ENCODE measurements around the gene GFPT2.

GFPT2 gene

DNA sequence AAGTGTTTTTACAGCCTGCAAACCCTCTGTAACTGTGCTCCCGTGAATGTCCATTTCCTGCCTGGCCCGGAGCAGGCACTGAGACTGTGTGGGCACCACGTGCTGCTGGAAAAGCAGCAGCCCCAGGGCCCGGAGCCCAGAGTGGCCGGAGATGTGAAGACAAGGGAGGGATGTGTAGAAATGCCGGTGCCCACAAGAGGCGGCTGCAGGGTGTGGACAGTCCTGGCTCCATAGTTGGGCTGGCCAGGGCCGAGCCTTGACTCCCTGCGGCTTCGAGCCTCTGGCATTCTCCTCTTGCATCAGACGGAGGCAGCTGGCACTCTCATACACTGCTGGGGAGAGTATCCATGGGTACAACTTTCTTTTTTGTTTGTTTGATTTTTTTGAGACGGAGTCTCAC lies 13.2 kb upstream of the GFPT2 start:
- POLR2A ChIA-PET = no interaction called here
- CTCF ChIA-PET = no interaction called here
- TF ChIP-seq, protein P1, sequence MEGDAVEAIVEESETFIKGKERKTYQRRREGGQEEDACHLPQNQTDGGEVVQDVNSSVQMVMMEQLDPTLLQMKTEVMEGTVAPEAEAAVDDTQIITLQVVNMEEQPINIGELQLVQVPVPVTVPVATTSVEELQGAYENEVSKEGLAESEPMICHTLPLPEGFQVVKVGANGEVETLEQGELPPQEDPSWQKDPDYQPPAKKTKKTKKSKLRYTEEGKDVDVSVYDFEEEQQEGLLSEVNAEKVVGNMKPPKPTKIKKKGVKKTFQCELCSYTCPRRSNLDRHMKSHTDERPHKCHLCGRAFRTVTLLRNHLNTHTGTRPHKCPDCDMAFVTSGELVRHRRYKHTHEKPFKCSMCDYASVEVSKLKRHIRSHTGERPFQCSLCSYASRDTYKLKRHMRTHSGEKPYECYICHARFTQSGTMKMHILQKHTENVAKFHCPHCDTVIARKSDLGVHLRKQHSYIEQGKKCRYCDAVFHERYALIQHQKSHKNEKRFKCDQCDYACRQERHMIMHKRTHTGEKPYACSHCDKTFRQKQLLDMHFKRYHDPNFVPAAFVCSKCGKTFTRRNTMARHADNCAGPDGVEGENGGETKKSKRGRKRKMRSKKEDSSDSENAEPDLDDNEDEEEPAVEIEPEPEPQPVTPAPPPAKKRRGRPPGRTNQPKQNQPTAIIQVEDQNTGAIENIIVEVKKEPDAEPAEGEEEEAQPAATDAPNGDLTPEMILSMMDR (IDR thresholded peaks at IDR 0.05; ENCODE audit: control extremely low read depth, extremely low read depth, low read depth, missing control alignments) = no peak
- DNase-seq (ENCODE audit: extremely low spot score) = no peak

DNA sequence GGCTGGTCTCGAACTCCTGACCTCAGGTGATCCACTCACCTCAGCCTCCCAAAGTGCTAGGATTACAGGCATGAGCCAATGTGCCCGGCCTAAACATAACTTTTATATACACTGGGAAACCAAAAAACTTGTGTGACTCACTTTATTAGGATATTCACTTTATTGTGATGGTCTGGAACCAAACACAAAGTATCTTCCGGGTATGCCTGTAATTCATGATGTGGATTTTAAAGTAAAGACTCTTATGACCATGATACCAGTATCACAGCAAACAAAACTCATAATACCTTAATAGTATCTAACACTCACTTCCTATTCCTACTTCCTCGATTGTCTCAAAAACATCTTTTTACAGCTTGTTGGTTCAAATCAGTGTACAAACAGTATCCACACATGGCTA lies 12.7 kb upstream of the GFPT2 start:
- ChIA-PET POLR2A (no interaction called here), CTCF (no interaction called here)
- TF ChIP-seq, protein P1 (IDR thresholded peaks at IDR 0.05; ENCODE audit: control extremely low read depth, extremely low read depth, low read depth, missing control alignments) = no peak
- no peak for DNase-seq (ENCODE audit: extremely low spot score)

DNA sequence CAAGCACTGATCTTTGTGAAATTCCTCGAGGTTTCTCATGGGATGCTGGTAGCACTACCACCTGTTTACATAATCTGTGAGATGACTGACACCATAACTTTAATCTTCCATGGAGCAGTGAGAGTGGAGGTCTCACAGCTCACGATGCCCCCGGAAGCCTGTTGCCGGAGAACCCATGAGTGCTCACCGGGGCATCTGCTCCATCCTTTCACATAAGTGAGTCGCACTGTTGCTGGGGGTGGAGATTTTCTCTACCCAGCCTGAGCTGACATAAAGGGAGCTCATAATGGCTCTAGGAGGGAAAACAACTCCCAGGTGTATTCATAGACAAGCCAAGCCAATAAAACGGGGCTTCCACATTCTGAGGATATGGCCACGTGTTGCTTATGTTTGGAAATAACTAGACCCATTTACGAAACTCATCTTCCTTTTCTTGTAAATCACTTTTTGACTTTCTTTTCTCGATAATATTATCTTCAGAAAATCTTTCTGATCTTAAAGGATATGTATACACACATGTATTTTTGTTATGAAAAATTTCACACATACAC lies 11.2 kb upstream of the GFPT2 start:
- POLR2A ChIA-PET = no interaction called here
- DNase-seq (ENCODE audit: extremely low spot score) = no peak
- CTCF ChIA-PET = interaction anchor here (1.5 kb wide), 1 partner anchor 36 kb away, joined by 3 read pairs; no protein-coding TSS in a partner anchor
- TF ChIP-seq, protein P1 (IDR thresholded peaks at IDR 0.05; ENCODE audit: control extremely low read depth, extremely low read depth, low read depth, missing control alignments) = no peak

DNA sequence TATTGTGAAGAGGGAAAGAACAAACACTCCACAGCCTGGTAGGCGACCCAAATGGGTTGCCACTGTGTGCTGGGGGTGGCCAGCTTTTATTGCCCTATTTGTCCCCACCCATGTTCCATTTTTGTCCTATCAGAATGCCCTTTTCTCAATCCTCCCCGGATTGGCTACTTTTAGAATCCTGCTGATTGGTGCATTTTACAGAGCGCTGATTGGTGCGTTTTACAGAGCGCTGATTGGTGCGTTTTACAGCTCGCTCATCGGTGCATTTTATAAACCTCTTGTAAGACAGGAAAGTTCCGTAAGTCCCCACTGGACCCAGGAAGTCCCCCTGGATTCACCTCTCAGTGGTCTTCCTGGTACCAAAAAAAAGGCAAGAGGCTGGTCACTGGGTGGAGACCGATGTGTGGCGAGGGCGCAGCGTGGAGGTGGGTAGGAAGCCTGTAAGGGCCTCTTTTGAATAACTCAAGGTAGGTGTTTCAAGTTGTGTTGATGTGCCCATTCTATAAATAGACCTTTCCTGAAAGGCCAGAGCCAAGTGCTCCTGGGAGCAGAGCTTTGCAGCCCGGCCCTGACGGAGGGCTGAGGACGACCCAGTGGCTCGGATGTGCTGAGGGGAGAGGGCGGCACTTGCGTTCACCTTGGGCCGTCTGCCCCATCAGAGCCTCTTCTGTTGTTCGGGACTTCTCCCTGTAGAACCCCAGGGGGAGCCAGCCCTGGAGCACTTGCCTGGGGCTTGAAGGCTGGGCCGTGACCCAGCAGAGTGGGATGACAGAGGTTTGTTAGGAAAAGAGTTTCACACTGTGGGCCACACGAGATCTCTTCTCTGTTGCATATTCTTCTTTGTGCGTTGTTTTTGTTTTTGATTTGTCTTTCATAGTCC lies 7.2 kb upstream of the GFPT2 start:
- ChIA-PET POLR2A (no interaction called here), CTCF (interaction anchor here (1.0 kb wide), 1 partner anchor 32 kb away, joined by 3 read pairs; no protein-coding TSS in a partner anchor)
- TF ChIP-seq, protein P1 (IDR thresholded peaks at IDR 0.05; ENCODE audit: control extremely low read depth, extremely low read depth, low read depth, missing control alignments) = no peak
- no peak for DNase-seq (ENCODE audit: extremely low spot score)

DNA sequence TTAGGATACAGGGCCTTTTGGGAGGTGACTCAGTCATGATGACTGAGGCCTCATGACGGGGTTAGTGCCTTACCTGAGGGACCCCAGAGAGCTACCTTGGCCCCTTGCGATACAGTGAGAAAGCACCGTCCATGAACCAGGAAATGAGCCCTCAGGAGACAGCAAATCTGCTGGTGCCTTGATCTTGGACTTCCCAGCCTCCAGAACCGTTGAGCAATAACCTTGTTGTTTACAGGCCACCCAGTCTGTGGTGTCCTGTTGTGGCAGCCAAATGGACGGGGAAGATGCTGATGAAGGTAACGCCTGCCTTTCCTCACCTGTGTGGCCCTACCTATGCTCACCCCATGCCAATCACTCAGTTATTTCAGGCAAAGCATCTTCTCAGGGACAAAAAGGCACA lies 5.6 kb upstream of the GFPT2 start:
- CTCF ChIA-PET = interaction anchor here (1.2 to 2.2 kb wide), 2 partner anchors 12 to 13 kb away, joined by 4 to 5 read pairs; no protein-coding TSS in a partner anchor
- POLR2A ChIA-PET = no interaction called here
- TF ChIP-seq, protein P1 (IDR thresholded peaks at IDR 0.05; ENCODE audit: control extremely low read depth, extremely low read depth, low read depth, missing control alignments) = no peak
- no peak for DNase-seq (ENCODE audit: extremely low spot score)

DNA sequence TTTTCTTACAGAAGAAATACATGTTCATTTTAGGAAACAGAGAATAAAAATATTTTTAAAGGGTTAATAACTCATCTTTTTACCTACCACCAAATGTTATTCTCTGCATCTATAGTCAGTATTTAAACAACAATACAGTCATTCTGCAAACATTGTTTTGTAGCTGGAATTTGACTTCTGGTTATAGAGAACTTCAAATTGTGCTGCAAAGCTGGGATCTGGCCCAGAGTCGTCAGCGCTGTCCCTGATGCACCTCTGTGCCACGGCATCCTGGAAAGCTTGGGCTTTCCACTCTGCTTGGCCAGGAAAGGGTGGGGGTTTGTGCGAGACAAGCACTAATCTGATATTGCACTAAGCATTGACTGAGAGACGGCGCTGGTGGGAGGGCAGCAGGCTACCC lies 5.0 kb upstream of the GFPT2 start:
- ChIA-PET CTCF (interaction anchor here (1.2 to 2.2 kb wide), 2 partner anchors 13 kb away, joined by 4 to 5 read pairs; no protein-coding TSS in a partner anchor), POLR2A (interaction anchor here (0.6 kb wide), 1 partner anchor 65 kb away, joined by 3 read pairs; no protein-coding TSS in a partner anchor)
- TF ChIP-seq, protein P1 (IDR thresholded peaks at IDR 0.05; ENCODE audit: control extremely low read depth, extremely low read depth, low read depth, missing control alignments) = no peak
- no peak for DNase-seq (ENCODE audit: extremely low spot score)

Data from GM10248 (cell line).